Neural progenitor cell (in vitro differentiated cells): Measurements from ENCODE around the gene CREB3L2. TPM values are rescaled to one million over a fixed set of nuclear protein-coding genes. Genes with fewer than 3 reads are reported as not detected.
"Not testable (repeated sequence)": the region's sequence is repeated elsewhere in the genome, so short reads cannot be mapped to it uniquely, and the experiment has no call there.

Experiments used
- DNase-seq: peaks from one replicate; pipeline ENCODE4 v3.0.0-alpha.2; 2016; ENCODE audit warnings: low spot score
- H2AFZ ChIP-seq: fragments of 200-600 bp; sonication (generic); replicated peaks from 2 replicates; pipeline ENCODE4 v1.6.1; 2016; ENCODE audit warnings: antibody characterized with exemption
- H3F3A ChIP-seq: fragments of 200-600 bp; sonication (generic); 2 replicates; pipeline ENCODE4 v1.6.1; 2016; ENCODE audit warnings: antibody characterized with exemption, low read depth
- H3K27ac ChIP-seq: fragments of 200-600 bp; sonication (generic); 2 replicates; pipeline ENCODE4 v1.5.1; 2016; ENCODE audit warnings: mild to moderate bottlenecking
- H3K27me3 ChIP-seq: fragments of 200-600 bp; sonication (generic); 2 replicates; pipeline ENCODE4 v1.6.1; 2016; ENCODE audit warnings: mild to moderate bottlenecking, moderate library complexity
- H3K36me3 ChIP-seq: fragments of 200-600 bp; sonication (generic); 2 replicates; pipeline ENCODE4 v1.5.1; 2016
- H3K4me1 ChIP-seq: fragments of 200-600 bp; sonication (generic); 2 replicates; pipeline ENCODE4 v1.6.1; 2016; ENCODE audit warnings: mixed run types
- H3K4me2 ChIP-seq: fragments of 200-600 bp; sonication (generic); 2 replicates; pipeline ENCODE4 v1.6.1; 2016
- H3K4me3 ChIP-seq: fragments of 200-600 bp; sonication (generic); 2 replicates; pipeline ENCODE4 v1.5.1; 2016
- H3K79me2 ChIP-seq: fragments of 200-600 bp; sonication (generic); 2 replicates; pipeline ENCODE4 v1.6.1; 2016; ENCODE audit warnings: low read depth
- H3K9ac ChIP-seq: fragments of 200-600 bp; sonication (generic); 2 replicates; pipeline ENCODE4 v1.6.1; 2016
- H3K9me3 ChIP-seq: fragments of 200-600 bp; sonication (generic); 2 replicates; pipeline ENCODE4 v1.5.1; 2016; ENCODE audit warnings: low read depth
- H4K20me1 ChIP-seq: fragments of 200-600 bp; sonication (generic); 2 replicates; pipeline ENCODE4 v1.6.1; 2016; ENCODE audit warnings: low read depth
- H3K27ac Mint-ChIP-seq: 3 replicates; pipeline ENCODE4 v1.8.0; 2021; ENCODE audit warnings: mixed read lengths
- H3K27me3 Mint-ChIP-seq: 2 replicates; pipeline ENCODE4 v1.8.0; 2022; ENCODE audit warnings: low read depth, mild to moderate bottlenecking, inconsistent platforms, moderate library complexity, mixed read lengths; ENCODE audit not compliant: insufficient read depth
- H3K36me3 Mint-ChIP-seq: 3 replicates; pipeline ENCODE4 v1.8.0; 2021; ENCODE audit warnings: mixed read lengths
- H3K4me1 Mint-ChIP-seq: 3 replicates; pipeline ENCODE4 v1.8.0; 2021; ENCODE audit warnings: mixed read lengths
- H3K4me3 Mint-ChIP-seq: 3 replicates; pipeline ENCODE4 v1.8.0; 2021; ENCODE audit warnings: mild to moderate bottlenecking, moderate library complexity, mixed read lengths
- H3K9me3 Mint-ChIP-seq: 3 replicates; pipeline ENCODE4 v1.8.0; 2020; ENCODE audit warnings: mixed read lengths
- EZH2 ChIP-seq: fragments of 200-600 bp; sonication (generic); IDR thresholded peaks from 2 replicates; pipeline ENCODE4 v1.6.1; 2017; ENCODE audit warnings: antibody characterized with exemption, mild to moderate bottlenecking, moderate library complexity
- EZH2phosphoT487 ChIP-seq: fragments of 200-600 bp; sonication (generic); IDR thresholded peaks from 2 replicates; pipeline ENCODE4 v1.6.1; 2017; ENCODE audit warnings: antibody characterized with exemption
- total RNA-seq: library from RNA; depleted of rRNA; stranded (reverse); fragments of >200 nt; gene quantifications from 2 replicates; pipeline ENCODE4 v1.2.3, GENCODE V29; 2015; ENCODE audit warnings: low replicate concordance
- TF ChIP-seq, protein P1 (sequence below): fragments of 200-600 bp; sonication (generic); IDR thresholded peaks from 2 replicates; pipeline ENCODE4 v1.5.1; 2017; ENCODE audit warnings: antibody characterized with exemption, mild to moderate bottlenecking

The CREB3L2 gene
- total RNA-seq, 1 donor from 2014 or later = 9.9 TPM

GRCh38 chr7:137930581-137930980, 71.3 kb downstream of the CREB3L2 start:
- Mint-ChIP-seq H3K4me3 (no peak overlapping the region), H3K4me1 (peaks cover 29% of the 10 kb centered on the region), H3K36me3 (peaks cover 20% of the 10 kb centered on the region), H3K27ac (no peak overlapping the region), H3K9me3 (no peaks in the 10 kb centered on the region), H3K27me3 (no peaks in the 10 kb centered on the region)
- no peak for TF ChIP-seq EZH2
- TF ChIP-seq EZH2phosphoT487 = no peak
- TF ChIP-seq, protein P1, sequence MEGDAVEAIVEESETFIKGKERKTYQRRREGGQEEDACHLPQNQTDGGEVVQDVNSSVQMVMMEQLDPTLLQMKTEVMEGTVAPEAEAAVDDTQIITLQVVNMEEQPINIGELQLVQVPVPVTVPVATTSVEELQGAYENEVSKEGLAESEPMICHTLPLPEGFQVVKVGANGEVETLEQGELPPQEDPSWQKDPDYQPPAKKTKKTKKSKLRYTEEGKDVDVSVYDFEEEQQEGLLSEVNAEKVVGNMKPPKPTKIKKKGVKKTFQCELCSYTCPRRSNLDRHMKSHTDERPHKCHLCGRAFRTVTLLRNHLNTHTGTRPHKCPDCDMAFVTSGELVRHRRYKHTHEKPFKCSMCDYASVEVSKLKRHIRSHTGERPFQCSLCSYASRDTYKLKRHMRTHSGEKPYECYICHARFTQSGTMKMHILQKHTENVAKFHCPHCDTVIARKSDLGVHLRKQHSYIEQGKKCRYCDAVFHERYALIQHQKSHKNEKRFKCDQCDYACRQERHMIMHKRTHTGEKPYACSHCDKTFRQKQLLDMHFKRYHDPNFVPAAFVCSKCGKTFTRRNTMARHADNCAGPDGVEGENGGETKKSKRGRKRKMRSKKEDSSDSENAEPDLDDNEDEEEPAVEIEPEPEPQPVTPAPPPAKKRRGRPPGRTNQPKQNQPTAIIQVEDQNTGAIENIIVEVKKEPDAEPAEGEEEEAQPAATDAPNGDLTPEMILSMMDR = no peak
- Histone ChIP-seq H3K27me3 (no peaks in the 10 kb centered on the region), H3K9me3 (no peaks in the 10 kb centered on the region), H3K4me2 (no peak overlapping the region), H3F3A (no peaks in the 10 kb centered on the region), H3K27ac (no peak overlapping the region), H4K20me1 (peaks cover 3% of the 10 kb centered on the region), H3K36me3 (no peaks in the 10 kb centered on the region), H3K4me1 (no peaks in the 10 kb centered on the region), H3K4me3 (no peak overlapping the region), H2AFZ (no peak overlapping the region), H3K79me2 (peaks cover 12% of the 10 kb centered on the region), H3K9ac (no peak overlapping the region)
- no peak for DNase-seq

GRCh38 chr7:137928626-137929025, 73.3 kb downstream of the CREB3L2 start:
- TF ChIP-seq, protein P1 = no peak
- no peak for TF ChIP-seq EZH2
- TF ChIP-seq EZH2phosphoT487 = no peak
- Histone ChIP-seq H3K9ac (no peak overlapping the region), H3K27ac (no peak overlapping the region), H3K4me2 (no peak overlapping the region), H3K4me3 (no peak overlapping the region), H3F3A (no peaks in the 10 kb centered on the region), H3K9me3 (no peaks in the 10 kb centered on the region), H2AFZ (no peak overlapping the region), H3K79me2 (no peaks in the 10 kb centered on the region), H3K4me1 (no peaks in the 10 kb centered on the region), H3K27me3 (no peaks in the 10 kb centered on the region), H3K36me3 (no peaks in the 10 kb centered on the region), H4K20me1 (no peaks in the 10 kb centered on the region)
- H3K4me3 Mint-ChIP-seq = no peak overlapping the region
- peaks cover 29% of the 10 kb centered on the region for H3K36me3 Mint-ChIP-seq
- no peak for DNase-seq
- H3K9me3 Mint-ChIP-seq = no peaks in the 10 kb centered on the region
- no peak overlapping the region for H3K27ac Mint-ChIP-seq
- H3K4me1 Mint-ChIP-seq = peaks cover 16% of the 10 kb centered on the region
- H3K27me3 Mint-ChIP-seq = no peaks in the 10 kb centered on the region

GRCh38 chr7:137927386-137927785, 74.5 kb downstream of the CREB3L2 start:
- Histone ChIP-seq H3K27ac (no peak overlapping the region), H3F3A (no peaks in the 10 kb centered on the region), H3K36me3 (no peaks in the 10 kb centered on the region), H3K9me3 (no peaks in the 10 kb centered on the region), H3K79me2 (no peaks in the 10 kb centered on the region), H3K9ac (no peak overlapping the region), H3K4me3 (no peak overlapping the region), H2AFZ (no peak overlapping the region), H3K4me1 (no peaks in the 10 kb centered on the region), H4K20me1 (no peaks in the 10 kb centered on the region), H3K4me2 (no peak overlapping the region), H3K27me3 (no peaks in the 10 kb centered on the region)
- peaks cover 38% of the 10 kb centered on the region for H3K36me3 Mint-ChIP-seq
- TF ChIP-seq EZH2phosphoT487 = no peak
- TF ChIP-seq EZH2 = no peak
- TF ChIP-seq, protein P1 = no peak
- DNase-seq = no peak
- H3K4me3 Mint-ChIP-seq = no peak overlapping the region
- H3K27me3 Mint-ChIP-seq = no peaks in the 10 kb centered on the region
- no peaks in the 10 kb centered on the region for H3K9me3 Mint-ChIP-seq
- H3K4me1 Mint-ChIP-seq = peaks cover 6% of the 10 kb centered on the region
- no peak overlapping the region for H3K27ac Mint-ChIP-seq

DNA sequence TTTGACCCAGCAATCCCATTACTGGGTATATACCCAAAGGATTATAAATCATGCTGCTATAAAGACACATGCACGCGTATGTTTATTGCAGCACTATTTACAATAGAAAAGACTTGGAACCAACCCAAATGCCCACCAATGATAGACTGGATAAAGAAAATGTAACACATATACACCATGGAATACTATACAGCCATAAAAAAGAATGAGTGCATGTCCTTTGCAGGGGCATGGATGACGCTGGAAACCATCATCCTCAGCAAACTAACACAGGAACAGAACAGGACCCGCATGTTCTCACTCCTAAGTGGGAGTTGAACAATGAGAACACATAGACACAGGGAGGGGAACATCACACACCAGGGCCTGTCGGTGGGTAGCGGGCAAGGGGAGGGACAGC, 75.7 kb downstream of the CREB3L2 start:
- H3K36me3 Mint-ChIP-seq = peaks cover 44% of the 10 kb centered on the region
- not testable (repeated sequence) for H3K36me3 ChIP-seq, H3K4me3 ChIP-seq, H4K20me1 ChIP-seq, H3K79me2 ChIP-seq, H3K4me2 ChIP-seq, H3F3A ChIP-seq, H2AFZ ChIP-seq, H3K4me1 ChIP-seq, H3K4me1 Mint-ChIP-seq, H3K27ac ChIP-seq, H3K9ac ChIP-seq, H3K27me3 ChIP-seq, H3K4me3 Mint-ChIP-seq, H3K27ac Mint-ChIP-seq, DNase-seq, H3K27me3 Mint-ChIP-seq, H3K9me3 ChIP-seq, H3K9me3 Mint-ChIP-seq
